ENCODE measurements around the gene THAP5. TPM values are rescaled to one million over a fixed set of nuclear protein-coding genes. Genes with fewer than 3 reads are reported as not detected.

The THAP5 gene
- polyA plus RNA-seq, 1 donor from 2014 or later: 49.4 TPM

GRCh38 chr7:108522780-108523179 is 46.7 kb downstream of the THAP5 start:
- Histone ChIP-seq H3K9ac (ENCODE audit: low read length) (no peak overlapping the region), H3K4me2 (ENCODE audit: low read length) (no peak overlapping the region), H3K9me3 (ENCODE audit: low read length) (no peaks in the 10 kb centered on the region), H3K36me3 (ENCODE audit: insufficient read depth, low read length) (no peaks in the 10 kb centered on the region), H3K4me3 (ENCODE audit: low read length) (peak overlapping the region; percentile 70), H3K27me3 (ENCODE audit: insufficient read depth, low read depth, low read length) (no peaks in the 10 kb centered on the region), H3K79me2 (replicated peaks; ENCODE audit: insufficient read depth, low read length) (peaks cover 60% of the 10 kb centered on the region), H3K27ac (ENCODE audit: low read length) (no peak overlapping the region), H2AFZ (ENCODE audit: low read depth, low read length) (no peak overlapping the region), H3F3A (ENCODE audit: insufficient read depth, low read length, poor library complexity, severe bottlenecking) (no peaks in the 10 kb centered on the region), H4K20me1 (ENCODE audit: insufficient read depth) (peaks cover 3% of the 10 kb centered on the region), H3K9me2 (ENCODE audit: insufficient read depth, low read length) (no peaks in the 10 kb centered on the region)
- TF ChIP-seq TAF1 (IDR thresholded peaks at IDR 0.05; ENCODE audit: low read depth): no peak
- no peak for TF ChIP-seq EZH2 (IDR thresholded peaks at IDR 0.05; ENCODE audit: borderline replicate concordance, insufficient read depth, low read length, poor library complexity, severe bottlenecking)
- no peak for TF ChIP-seq POLR2AphosphoS5 (IDR thresholded peaks at IDR 0.05)
- TF ChIP-seq EP300 (conservative IDR thresholded peaks at IDR 0.05; ENCODE audit: poor library complexity, severe bottlenecking): no peak
- TF ChIP-seq CTCF (IDR thresholded peaks at IDR 0.05; ENCODE audit: poor library complexity, severe bottlenecking): no peak
- TF ChIP-seq MXI1 (conservative IDR thresholded peaks at IDR 0.05; ENCODE audit: poor library complexity, severe bottlenecking): no peak
- TF ChIP-seq RAD21 (conservative IDR thresholded peaks at IDR 0.05): no peak
- TF ChIP-seq REST (IDR thresholded peaks at IDR 0.05; ENCODE audit: borderline replicate concordance): no peak
- TF ChIP-seq SMC3 (conservative IDR thresholded peaks at IDR 0.05; ENCODE audit: poor library complexity): no peak

GRCh38 chr7:108517951-108518350 is 51.6 kb downstream of the THAP5 start:
- no peaks in the 10 kb centered on the region for H3K9me3 ChIP-seq (ENCODE audit: low read length)
- TF ChIP-seq RAD21 (conservative IDR thresholded peaks at IDR 0.05) (no peak), EP300 (conservative IDR thresholded peaks at IDR 0.05; ENCODE audit: poor library complexity, severe bottlenecking) (no peak), EZH2 (IDR thresholded peaks at IDR 0.05; ENCODE audit: borderline replicate concordance, insufficient read depth, low read length, poor library complexity, severe bottlenecking) (no peak), POLR2AphosphoS5 (IDR thresholded peaks at IDR 0.05) (no peak), CTCF (IDR thresholded peaks at IDR 0.05; ENCODE audit: poor library complexity, severe bottlenecking) (no peak), REST (IDR thresholded peaks at IDR 0.05; ENCODE audit: borderline replicate concordance) (no peak), TAF1 (IDR thresholded peaks at IDR 0.05; ENCODE audit: low read depth) (no peak), SMC3 (conservative IDR thresholded peaks at IDR 0.05; ENCODE audit: poor library complexity) (no peak), MXI1 (conservative IDR thresholded peaks at IDR 0.05; ENCODE audit: poor library complexity, severe bottlenecking) (no peak)
- peaks cover 5% of the 10 kb centered on the region for H3K36me3 ChIP-seq (ENCODE audit: insufficient read depth, low read length)
- H4K20me1 ChIP-seq (ENCODE audit: insufficient read depth): peaks cover 3% of the 10 kb centered on the region
- H3F3A ChIP-seq (ENCODE audit: insufficient read depth, low read length, poor library complexity, severe bottlenecking): no peaks in the 10 kb centered on the region
- H3K27ac ChIP-seq (ENCODE audit: low read length): no peak overlapping the region
- H3K4me3 ChIP-seq (ENCODE audit: low read length): no peak overlapping the region
- no peaks in the 10 kb centered on the region for H3K9me2 ChIP-seq (ENCODE audit: insufficient read depth, low read length)
- H3K79me2 ChIP-seq (replicated peaks; ENCODE audit: insufficient read depth, low read length): peaks cover 54% of the 10 kb centered on the region
- H3K27me3 ChIP-seq (ENCODE audit: insufficient read depth, low read depth, low read length): no peaks in the 10 kb centered on the region
- no peak overlapping the region for H3K4me2 ChIP-seq (ENCODE audit: low read length)
- H2AFZ ChIP-seq (ENCODE audit: low read depth, low read length): no peak overlapping the region
- H3K9ac ChIP-seq (ENCODE audit: low read length): no peak overlapping the region

All from neural cell (in vitro differentiated cells).